DMS114 treated with DMSO at 0.1 percent for 48 hours (cell line): ENCODE measurements around the gene SPDL1.
"Not testable (repeated sequence)": the region's sequence is repeated elsewhere in the genome, so short reads cannot be mapped to it uniquely, and the experiment has no call there.

Source experiments
- DNase-seq: peaks from one replicate; lab custom pipeline; 2025; ENCODE audit not compliant: unreplicated experiment; lab: John Stamatoyannopoulos, UW

SPDL1 gene

DNA sequence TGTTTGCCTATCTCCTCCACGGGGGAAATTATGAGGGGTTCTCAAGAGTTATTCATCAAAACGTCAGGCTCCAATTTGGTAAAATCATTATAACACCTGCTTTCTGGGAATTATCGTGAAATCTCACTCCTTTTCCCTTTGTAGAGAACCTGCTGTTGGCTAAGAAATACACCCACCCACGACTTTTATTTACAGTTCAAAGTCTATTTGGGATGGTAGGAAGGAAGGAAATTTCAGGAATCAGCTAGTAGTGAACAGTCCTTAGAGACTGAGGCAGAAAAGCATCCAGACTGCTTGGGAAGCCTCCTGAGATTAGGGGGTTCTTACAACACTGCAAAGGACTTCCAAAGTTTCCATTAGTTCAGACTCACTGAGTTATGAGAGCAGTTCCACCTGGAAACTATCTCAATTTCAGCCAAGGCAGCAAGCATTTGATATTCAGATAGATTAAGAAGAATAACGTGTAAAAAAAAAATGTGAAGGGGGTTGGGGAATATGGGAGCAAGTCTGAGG is 9.4 kb upstream of the SPDL1 start:
- DNase-seq, result no peak

DNA sequence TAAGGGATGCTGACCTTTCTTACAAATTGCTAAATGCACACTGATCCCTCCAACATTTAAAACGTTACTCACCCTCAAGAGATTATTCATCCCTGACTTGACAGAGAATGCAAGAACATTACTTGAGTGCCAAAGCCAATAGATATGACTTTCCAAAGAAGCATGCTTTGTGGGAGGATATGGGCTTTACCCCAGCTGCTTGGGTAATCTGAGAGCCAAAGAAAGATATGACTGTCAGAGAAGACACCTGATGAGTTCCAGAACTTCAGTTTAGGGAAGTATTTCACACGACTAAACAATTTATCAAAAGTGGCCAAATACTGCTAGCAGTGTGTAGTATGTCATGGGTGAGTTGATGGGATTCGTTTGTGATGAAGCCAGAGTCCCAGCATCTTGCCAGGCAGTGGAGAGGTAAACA is 7.4 kb upstream of the SPDL1 start:
- no peak for DNase-seq

DNA sequence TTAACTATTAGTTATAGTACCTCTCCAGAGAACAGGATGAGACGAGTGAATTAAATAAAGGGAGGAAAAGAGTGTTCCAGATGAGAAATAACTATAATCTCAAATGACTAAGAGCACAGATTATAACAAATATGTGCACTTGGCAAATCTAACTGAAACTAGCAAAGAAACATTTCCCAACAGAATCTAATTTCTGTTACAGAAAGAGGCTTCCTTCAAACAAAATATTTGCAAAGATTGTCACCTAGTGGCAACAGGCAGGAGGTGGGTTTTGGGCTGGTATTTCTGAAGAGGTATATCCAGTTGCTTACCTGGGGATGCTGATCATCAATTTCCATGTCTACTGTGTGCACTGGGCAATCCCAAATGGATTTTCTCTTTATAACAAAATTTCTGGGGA is 5.6 kb upstream of the SPDL1 start:
- DNase-seq, result no peak

DNA sequence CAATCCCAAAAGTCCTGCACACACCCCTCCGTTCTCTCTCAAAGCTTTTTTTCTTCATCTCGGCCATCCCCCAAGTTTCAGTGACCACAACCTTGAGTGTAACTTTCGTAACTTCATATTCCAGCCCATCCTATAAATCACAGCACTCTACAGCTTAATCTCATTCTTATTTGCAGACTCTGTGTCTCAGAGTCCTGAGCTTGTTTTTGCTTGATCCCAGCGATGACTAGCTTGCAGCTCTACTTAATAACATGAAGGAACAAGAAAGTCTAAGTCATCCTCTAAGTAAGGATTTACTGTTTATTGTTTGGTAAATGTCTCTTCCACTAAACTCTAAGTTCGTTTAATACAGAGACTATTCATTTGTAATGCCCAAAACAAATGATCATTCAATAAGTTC is 2.6 kb upstream of the SPDL1 start:
- DNase-seq, result no peak

DNA sequence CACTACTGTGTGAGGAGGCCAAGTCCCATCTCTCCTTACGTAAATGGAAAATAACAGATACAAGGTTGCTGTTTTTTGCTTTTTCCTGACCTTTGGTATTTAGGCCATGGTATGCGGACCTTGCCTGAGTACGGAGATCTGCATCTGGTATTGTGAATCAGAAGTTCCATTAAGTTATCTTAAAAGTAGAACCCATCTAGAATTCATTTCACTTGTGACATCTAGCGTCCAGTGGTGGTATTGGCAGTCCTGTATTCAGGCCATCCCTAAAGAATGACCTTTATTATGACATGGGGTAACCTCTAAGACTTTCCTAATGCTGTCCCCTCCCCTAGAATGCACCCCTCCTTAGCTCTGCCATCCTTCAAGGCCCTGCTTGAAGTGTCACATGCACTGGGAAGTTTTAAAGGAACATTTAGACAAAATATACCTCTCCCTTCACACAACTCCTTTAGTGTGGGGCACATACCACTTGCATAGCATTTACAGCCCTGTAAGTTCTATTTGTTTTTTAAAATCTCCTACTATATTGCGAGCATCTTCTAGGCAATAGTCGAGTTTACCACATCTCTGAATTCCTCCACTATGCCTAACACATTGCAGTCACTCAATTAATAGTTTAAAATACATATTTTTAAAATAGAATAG is 1.9 kb upstream of the SPDL1 start:
- DNase-seq, result peak; percentile 30

DNA sequence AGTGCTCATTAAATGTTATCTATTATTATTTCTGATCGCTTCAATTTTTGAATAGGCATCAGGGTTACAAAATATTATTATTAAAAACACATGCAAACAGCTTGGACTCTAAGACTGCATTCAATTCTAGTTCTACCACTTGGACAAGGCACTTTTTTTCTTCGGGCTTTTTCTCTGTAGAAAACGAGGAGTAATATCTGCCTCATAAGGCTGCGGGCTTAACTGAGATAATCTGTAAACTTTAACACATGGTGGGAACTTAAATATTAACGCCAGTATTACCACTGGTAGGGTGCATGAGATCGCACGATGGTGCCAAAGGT is 511 bp upstream of the SPDL1 start:
- DNase-seq, result no peak

DNA sequence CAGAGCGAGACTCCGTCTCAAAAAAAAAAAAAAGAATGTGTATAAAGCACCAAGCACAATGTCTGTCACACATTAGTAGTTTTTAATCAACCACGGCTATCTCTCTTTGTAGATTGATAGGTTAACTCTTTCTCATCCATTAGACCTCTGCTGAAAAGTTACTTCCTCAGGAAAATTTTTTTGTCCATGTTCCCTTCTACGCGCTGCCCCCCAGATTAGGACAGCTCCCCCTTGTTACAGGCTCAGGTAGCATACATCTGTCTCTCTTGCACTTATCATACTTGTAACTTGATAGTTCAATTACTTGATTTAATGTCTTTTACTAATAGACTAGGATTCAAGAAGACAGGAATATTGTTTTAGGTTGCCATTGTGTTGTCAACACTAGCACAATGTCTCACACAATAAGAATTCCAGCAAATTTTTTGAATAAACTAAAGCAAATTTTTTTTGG is 1.5 kb downstream of the SPDL1 start:
- DNase-seq, result no peak

DNA sequence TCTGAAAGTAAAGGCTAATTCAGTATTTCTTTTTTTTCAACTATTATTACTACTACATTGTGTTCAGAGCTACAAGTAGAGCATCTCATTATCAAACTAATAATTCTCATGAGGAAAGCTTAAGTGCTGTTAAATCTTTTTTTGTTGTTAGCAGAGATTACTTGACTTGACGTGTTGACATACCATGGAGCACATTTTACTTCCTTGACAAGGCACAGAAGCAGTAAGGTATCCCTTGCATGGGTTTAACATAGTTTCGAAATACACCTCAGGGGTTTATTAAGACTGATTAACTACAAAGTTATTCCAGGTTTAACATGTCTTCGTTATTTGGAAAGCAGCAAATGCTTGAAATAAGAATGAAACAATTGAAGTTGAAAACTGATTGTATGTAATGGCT is 7.0 kb downstream of the SPDL1 start:
- no peak for DNase-seq

DNA sequence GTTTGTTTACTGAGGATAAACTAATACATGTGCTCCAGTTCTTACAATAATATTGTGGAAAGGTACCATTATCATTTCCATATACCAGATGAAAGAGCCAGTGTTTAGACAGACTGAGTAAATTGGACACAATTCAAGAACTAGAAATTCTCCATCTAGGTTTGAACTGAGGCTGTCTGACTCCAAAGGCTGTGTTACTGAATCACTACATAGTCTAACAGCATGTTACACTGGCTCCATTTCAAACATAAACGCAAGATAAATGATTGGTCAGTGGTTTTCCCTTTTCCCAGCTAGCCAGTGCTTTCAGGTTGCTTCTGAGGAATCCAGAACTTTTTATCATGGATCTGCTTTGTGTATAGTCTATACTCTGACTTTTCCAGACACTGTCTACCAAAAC is 8.1 kb downstream of the SPDL1 start:
- no peak for DNase-seq

DNA sequence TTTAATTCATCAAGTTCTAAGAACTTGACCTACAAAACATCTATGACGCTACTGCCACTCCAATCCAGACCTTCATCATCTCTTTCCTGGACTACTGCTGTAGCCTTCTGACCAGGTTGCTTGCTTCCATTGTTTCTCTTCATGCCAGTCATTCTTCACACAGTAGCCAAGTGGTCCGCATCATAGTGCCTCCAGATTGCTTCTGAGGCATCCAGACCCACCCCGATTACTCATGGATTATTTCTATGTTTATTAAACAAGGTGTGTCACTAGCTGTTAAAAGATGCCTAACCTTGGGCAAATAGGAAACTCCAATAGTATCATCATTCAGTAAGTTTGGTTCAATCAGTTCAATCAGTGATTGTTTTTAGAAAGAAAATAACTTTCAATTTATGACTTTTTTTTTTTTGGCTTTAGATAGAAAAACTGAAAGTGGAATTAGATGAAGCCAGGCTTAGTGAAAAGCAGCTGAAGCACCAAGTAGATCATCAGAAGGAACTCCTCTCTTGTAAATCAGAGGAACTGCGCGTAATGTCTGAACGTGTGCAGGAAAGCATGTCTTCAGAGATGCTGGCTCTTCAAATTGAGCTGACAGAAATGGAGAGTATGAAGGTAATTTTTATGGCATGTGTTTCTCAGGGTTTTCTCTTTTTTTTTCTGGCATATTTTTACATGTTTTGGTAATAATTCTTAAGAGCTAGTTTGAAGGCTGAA is 9.5 kb downstream of the SPDL1 start:
- no peak for DNase-seq

DNA sequence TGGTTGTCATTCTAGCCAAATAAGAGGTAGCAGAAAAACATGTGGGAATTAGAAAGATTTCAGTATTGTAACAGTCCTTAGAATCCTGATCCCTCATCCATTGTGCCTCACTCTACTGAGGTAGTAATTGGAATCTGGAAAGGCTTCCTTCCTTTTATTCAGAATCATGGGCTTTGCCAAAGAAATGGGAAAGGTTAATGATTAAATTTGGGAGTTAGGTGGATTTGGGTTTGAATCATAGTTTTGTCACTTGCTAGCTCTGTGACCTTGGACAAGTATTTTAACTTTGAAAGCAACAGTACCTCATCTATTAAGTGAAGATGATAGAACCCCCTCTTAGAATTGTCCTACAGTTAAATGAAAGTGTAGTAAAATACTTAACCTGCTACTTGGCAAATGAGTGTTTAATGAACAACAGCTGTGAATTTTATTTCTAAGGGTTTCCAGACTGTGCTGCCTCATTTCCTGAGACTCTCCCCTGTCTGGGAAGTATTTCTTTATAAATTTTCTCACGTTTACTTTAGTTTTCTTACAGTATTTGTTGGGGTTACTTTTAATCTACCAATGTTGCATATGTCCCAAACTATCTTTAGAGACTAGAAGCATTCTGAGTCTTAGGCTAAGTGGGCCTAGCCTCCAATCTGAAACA is 11.7 kb downstream of the SPDL1 start:
- no peak for DNase-seq

DNA sequence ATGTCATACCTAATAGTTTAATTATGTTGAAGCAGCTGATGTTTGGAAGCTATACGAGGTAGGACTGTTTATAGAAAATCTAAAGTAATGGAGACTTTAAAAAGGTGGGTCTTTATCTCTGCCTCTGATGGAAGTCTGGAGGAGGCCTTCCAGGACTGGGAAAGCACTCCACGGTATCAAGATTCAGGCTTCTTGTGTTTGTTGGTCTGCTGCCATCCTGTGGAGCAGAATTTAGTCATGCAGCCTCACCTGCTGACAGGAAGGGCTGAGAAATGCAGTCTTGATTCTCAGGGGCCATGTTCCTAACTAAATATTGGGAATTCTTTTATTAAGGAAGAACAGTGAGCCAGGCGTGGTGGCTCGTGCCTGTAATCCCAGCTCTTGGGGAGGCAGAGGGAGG is 15.9 kb downstream of the SPDL1 start:
- DNase-seq, result no peak

DNA sequence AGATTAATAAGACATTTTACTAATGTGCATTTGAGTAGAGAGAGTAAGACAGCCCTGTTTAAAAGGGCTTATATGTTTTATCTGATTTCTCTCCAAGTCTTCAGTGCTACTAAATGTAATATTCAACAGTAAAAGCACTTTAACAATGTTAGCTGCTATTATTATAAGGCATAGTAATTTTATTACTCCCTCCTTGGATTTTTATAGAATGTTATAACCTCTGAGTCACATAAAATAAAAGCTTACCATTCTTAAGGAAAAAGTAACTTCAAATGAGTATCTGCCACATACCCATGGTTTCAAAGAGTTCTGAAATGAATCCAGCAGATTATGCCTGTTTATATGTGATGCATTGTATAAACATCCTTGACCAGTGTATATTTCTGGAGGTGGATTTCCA is 19.0 kb downstream of the SPDL1 start:
- DNase-seq, result no peak

DNA sequence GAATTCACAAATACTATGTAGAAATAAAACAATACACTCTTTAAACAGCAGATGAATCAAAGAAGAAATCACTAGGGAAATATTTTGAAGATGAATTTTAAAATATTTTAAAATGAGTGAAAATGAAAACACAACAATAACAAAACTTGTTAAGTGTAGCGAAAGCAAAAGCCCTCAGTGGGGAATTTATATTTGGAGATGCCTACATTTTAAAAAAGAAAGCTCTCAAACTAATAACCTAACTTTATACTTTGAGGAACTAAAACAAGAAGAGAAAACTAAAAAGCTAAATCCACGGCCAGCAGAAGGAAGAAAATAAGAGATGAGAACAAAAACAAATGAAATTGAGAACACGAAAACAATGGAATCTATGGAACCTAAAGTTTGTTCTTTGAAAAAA is 22.7 kb downstream of the SPDL1 start:
- no peak for DNase-seq

DNA sequence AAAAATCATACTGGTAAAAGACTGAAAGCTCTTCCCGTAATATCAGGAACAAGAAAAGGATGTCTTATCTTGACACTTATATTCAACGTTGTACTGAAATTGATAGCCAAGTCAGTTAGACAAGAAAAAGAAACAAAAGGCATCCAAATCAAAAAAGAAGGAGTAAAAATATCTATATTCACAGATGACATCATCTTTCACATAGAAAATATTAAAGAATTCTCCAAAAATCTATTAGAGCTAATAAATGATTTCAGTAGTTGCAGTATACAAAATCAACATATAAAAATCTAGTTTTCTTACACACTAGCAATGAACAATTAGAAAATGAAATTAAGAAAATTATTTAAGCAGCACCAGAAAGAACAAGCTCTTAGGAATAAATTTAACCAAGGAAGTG is 24.3 kb downstream of the SPDL1 start:
- DNase-seq, result no peak

DNA sequence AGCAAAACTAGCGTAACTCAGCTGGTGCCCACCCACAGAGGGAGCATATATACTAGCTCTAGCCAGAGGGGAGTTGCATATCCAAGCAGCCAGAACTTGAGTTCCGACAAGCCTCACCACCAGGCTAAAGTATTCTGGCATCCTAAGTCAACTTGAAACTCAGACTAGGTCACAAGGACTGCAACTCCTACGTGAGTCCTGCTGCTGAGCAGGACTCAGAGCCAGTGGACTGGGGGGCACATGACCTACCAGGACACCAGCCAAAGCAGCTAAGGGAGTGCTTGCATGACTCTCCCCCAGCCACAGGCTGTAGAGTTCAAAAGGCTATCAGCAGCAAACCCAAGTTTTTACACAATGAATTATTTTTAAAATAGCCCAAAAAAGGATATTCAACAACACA is 26.1 kb downstream of the SPDL1 start:
- DNase-seq, result no peak

DNA sequence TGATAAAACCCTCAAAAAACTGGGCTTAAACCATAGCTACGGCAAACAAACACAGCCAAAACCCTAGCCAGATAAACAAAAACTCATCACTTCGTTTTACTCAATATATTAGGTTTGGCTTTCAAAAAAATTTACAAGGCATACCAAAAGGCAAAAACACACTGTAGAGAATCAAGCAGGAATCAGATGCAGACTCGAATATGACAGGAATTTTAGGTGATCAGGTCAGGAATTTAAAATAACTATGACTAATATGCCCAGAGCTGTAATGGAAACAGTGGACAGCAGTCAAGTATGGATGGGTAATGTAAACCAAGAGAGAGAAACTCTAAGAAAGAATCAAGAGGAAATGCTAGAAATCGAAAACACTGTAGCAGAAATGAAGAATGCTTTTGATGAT is 27.0 kb downstream of the SPDL1 start:
- no peak for DNase-seq

DNA sequence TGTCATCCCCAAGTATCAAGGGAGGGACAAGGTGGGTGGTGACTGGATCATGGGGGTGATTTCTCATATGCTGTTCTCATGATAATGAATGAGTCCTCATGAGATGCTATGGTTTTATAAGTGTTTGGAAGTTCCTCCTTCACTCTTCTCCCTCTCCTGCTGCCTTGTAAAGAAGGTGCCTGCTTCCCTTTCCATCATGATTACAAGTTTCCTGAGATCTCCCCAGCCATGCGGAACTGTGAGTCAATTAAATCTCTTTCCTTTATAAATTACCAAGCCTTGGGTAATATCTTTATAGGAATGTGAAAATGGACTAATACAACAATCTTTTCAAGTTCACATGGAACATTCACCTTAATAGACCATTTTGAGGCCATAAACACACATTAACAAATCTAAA is 32.0 kb downstream of the SPDL1 start:
- no peak for DNase-seq

DNA sequence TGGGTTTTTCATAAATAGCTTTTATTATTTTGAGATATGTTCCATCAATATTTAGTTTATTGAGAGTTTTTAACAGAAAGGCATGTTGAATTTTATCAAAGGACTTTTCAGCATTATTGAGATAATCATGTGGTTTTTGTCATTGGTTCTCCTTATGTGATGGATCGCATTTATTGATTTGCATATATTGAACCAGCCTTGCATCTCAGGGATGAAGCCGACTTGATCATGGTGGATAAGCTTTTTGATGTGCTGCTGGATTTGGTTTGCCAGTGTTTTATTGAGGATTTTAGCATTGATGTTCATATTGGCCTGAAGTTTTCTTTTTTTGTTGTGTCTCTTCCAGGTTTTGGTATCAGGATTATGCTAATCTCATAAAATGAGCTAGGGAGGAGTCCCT is 40.7 kb downstream of the SPDL1 start:
- DNase-seq, result not testable (repeated sequence)

DNA sequence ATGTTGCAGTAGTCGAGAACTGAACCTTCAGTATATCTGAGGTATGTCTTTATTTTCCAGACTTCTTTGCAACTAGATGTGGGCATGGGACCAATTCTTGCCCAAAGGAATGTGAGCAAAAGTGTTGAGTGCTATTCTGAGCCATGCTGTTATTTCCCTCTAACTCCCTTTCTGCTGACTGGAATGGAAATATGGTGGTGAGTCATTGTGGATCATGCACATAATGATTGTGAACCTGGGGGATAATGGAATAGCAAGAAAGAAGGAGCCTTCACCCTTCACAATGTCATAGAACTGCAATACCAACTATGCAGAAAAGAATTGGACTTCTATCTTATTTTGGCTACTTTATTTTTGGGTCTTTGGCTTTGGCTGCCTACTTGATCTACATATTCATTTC is 43.2 kb downstream of the SPDL1 start:
- no peak for DNase-seq

DNA sequence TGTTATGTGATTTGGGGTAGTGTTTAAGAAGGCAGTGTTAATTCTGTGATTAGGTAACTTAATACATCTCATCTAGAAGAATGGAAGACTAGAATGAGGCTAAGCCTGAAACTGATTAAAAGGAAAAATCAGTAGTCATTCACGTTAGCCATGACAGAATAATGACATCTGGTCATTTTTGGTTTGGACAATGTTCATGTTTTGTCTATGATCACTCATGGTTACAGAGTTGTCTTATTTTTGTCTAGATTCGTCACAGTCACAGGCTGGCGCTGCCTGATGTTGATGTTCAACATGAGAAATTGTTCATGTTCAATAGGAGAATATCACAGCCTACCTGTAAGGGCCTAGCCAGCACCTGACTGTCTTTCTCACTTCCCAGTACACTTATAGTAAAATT is 44.0 kb downstream of the SPDL1 start:
- no peak for DNase-seq

DNA sequence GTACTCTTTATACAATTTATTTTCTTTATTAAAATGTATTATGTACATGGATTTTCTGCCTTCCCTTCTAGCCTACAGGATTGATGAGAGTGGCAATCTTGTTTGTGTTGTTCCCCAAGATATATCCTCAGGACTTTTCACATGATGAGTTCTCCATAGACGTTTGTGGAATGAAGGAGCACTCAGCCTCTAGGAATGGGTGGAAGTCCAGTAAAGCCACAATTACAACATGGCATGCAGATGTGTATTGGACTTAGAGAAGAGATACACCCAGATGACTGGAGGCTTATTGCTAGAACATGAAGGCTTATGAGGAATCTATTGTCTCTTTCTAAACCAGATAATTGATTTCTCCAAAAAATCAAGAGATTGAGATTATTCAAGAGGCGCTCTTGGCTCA is 45.3 kb downstream of the SPDL1 start:
- DNase-seq, result no peak
